Cardiac septum (tissue), 1 donor: ENCODE data around the gene RPS16. TPM values are rescaled to one million over a fixed set of nuclear protein-coding genes. Genes with fewer than 3 reads are reported as not detected.
A peak's percentile ranks its signal among the peaks of the same experiment; 100 is the strongest.
"Not testable (repeated sequence)": the region's sequence is repeated elsewhere in the genome, so short reads cannot be mapped to it uniquely, and the experiment has no call there.

Experiments used
- DNase-seq: peaks from one replicate; pipeline ENCODE4 v3.0.0-alpha.2; 2020; ENCODE audit warnings: low spot score
- intact Hi-C: fragments of 100-400 bp; cut with DNase I; formaldehyde crosslinking; loops from one replicate; pipeline ENCODE4 v1.14.0; 2022
- long read RNA-seq: library from polyadenylated mRNA; unstranded; transcript quantifications from one replicate; pipeline ENCODE4 v2.0.0, GENCODE V29; 2021
- total RNA-seq: library from RNA; stranded (reverse); fragmentation: NEBNext Ultra II Directional; extraction: Animal tissue kit (Norgen Biotek cat#: 25700); gene quantifications from one replicate; pipeline ENCODE4 v1.2.1, GENCODE V29; 2021
- donor health status: DM: no; HTN: no; CAD: no.

RPS16 gene
- 1,084 TPM for total RNA-seq
- long read RNA-seq, transcript RPS16-201 (5 exons, 560 nt): major isoform, 166 of 341 reads
- long read RNA-seq, partial matches to known transcripts: 169 of 341 reads
- long read RNA-seq, other reads (novel, unspliced or antisense): 0 of 341 reads

- intact Hi-C loops: no loop called here
These were observed at the start of gene RPS16 for GRCh38 chr19:39435499-39436349. RPS16 (minus strand) TSS chr19:39435949; CDS start chr19:39435895, 54 bp downstream.

DNA sequence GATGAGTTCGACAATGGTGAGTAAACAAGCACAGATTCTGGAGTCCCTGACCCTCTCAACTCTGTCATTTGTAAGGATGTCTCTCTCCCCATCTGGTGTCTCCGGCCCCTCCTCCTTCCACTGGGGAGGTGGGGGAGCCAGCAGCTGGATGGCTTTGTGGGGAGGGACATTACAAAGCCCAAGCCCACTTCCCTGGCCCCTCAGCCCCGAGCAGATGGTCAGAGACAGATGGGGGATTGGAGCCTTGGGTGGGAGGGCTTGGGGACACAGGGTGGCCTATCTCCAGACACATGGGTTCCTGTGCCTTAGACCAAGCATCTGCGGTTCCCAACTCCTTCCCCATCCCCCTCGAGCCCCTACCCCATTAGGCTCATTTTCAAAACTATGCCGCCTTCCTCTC, 47.4 kb upstream of the RPS16 start:
- intact Hi-C loops: loop anchor here (5.0 kb wide), 1 partner anchor 36 kb away; the partner anchor contains the start of gene SUPT5H

More at GRCh38 chr19:39435499-39436349, at the start of gene RPS16:
- DNase-seq: peak; percentile 100

DNA sequence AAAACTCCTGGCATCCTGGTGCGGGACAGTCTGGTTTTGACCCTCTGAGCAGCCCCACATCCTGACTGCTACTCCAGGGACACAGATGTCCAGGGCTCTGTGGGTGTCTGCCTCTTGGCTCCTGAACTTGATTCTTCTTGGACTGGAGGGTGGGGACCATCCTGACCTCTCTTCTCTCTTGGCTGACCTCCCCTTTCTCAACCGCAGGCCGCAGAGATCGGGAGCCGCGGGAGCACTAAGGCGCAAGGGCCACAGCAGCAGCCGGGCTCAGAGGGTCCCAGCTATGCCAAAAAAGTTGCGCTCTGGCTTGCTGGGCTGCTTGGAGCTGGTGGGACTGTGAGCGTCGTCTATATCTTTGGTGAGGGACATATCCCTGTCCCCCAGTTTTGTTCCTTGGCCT, 45.9 kb upstream of the RPS16 start:
- intact Hi-C loops: loop anchor here (2.0 to 5.0 kb wide), 2 partner anchors 34 to 59 kb away; partner anchors contain the start of genes EID2 and SUPT5H
- no peak for DNase-seq

More for the DNA sequence above, 47.4 kb upstream of the RPS16 start:
- no peak for DNase-seq

- intact Hi-C loops: loop anchor here (2.0 to 5.0 kb wide), 2 partner anchors 34 to 60 kb away; partner anchors contain the start of genes EID2 and SUPT5H
- DNase-seq: no peak
These were observed 45.4 kb upstream of the RPS16 start for GRCh38 chr19:39481229-39481545.

- intact Hi-C loops: loop anchor here (2.0 to 5.0 kb wide), 2 partner anchors 33 to 60 kb away; partner anchors contain the start of genes EID2 and SUPT5H
- peak; percentile 98 for DNase-seq
These were observed 44.8 kb upstream of the RPS16 start, which contains the start of gene TIMM50 for GRCh38 chr19:39480337-39481228. TIMM50 (plus strand) TSS chr19:39480838; CDS start chr19:39480854, 16 bp downstream.

GRCh38 chr19:39479916-39480315, 44.2 kb upstream of the RPS16 start:
- DNase-seq: no peak
- intact Hi-C loops: loop anchor here (2.0 to 5.0 kb wide), 2 partner anchors 33 to 61 kb away; partner anchors contain the start of genes EID2 and SUPT5H

DNA sequence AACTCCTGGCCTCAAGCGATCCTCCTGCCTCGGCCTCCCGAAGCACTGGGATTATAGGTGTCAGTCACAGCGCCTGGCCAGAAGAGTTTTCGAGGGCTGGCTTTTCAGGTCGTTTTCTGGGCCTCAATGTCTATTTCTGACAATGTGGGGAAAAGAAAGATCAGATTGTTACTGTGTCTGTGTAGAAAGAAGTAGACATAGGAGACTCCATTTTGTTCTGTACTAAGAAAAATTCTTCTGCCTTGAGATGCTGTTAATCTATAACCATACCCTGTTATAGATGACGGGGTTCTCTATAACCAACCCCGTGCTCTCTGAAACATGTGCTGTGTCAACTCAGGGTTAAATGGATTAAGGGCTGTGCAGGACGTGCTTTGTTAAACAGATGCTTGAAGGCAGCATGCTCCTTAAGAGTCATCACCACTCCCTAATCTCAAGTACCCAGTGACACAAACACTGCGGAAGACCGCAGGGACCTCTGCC, 43.6 kb upstream of the RPS16 start:
- intact Hi-C loops, DNase-seq: not testable (repeated sequence)

DNA sequence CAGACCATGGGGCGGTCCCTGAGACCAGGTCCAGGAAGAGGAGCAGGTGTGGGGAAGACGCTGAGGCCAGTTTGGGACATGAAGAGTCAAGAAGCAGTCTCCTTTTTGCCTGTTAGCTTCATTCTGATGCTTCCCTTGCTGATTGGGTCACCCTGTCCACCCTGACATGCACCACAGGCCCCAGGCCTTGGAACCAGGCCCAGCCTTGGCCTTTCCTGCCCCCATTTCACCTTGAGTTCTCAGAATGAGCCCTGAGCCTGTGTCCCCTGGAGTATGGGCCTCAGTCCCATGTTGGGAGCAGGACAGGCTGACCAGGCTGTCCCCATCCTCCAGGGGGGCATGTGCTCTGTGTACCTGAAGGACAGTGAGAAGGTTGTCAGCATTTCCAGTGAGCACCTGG, 40.0 kb upstream of the RPS16 start:
- intact Hi-C loops: loop anchor here (2.0 kb wide), 1 partner anchor 57 kb away; the partner anchor contains the start of gene EID2B
- no peak for DNase-seq

- no peak for DNase-seq
- intact Hi-C loops: loop anchor here (2.0 kb wide), 1 partner anchor 59 kb away; the partner anchor contains the start of gene EID2B
These were observed 38.4 kb upstream of the RPS16 start for GRCh38 chr19:39474139-39474620.

GRCh38 chr19:39473443-39473960, 37.8 kb upstream of the RPS16 start:
- no peak for DNase-seq
- intact Hi-C loops: no loop called here

DNA sequence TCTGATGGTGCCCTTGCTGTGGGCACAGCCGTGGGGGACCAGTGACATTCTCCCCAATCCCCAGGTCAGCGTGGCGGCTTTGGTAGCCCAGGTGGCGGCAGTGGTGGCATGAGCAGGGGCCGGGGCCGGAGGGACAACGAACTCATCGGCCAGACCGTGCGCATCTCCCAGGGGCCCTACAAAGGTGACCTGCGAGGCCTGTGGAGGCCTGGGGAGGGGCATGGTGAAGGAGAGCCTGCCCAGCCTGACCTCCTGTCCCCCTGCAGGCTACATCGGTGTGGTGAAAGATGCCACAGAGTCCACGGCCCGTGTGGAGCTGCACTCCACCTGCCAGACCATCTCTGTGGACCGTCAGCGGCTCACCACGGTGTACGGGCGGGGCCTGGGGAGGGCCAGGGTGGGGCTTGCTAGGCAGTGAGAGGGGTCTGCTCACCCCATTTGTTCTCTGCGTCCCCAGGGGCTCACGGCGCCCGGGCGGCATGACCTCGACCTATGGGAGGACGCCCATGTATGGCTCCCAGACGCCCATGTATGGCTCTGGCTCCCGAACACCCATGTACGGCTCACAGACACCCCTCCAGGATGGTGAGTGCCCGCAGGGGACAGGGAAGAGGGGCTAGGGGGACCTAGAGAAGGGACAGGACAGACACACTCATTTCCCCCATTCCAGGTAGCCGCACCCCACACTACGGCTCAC, 37.1 kb upstream of the RPS16 start:
- intact Hi-C loops: no loop called here
- no peak for DNase-seq

DNA sequence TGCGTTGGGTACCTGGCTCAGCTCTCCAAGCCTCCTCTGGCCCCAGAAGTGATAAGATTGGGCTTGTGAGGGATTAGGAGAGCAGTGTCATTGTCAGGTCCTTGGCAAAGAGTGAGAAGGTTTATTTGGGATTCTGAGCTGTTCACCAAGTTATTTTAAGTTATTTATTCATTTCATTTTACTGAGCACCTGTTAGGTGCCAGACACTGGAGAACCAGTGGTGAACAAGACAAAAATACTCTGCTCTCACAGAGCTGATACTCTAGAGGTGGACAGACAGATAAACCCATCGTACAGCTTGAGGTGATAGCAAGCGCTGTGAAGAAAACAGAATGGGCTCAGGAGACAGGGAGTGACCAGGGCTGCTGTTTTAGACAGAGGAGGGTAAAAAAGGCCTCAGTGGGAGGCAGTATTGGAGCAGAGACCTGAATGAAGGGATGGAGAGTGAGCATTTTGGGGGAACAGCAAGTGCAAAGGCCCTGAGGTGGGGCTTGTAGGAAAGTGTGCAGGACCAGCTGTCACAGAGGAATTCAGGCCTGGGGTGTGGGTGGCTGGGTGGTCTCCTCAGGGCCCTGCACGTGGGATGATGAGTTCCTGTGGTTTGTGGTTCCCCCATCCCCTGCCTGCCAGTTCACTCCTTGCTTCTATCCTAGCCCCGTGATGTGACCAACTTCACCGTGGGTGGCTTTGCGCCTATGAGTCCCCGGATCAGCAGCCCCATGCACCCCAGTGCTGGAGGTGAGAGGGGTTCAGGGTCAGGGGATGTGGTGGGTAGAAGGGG, 36.2 kb upstream of the RPS16 start:
- intact Hi-C loops: no loop called here
- no peak for DNase-seq

GRCh38 chr19:39470724-39471339, 35.1 kb upstream of the RPS16 start:
- DNase-seq: no peak
- intact Hi-C loops: no loop called here

DNA sequence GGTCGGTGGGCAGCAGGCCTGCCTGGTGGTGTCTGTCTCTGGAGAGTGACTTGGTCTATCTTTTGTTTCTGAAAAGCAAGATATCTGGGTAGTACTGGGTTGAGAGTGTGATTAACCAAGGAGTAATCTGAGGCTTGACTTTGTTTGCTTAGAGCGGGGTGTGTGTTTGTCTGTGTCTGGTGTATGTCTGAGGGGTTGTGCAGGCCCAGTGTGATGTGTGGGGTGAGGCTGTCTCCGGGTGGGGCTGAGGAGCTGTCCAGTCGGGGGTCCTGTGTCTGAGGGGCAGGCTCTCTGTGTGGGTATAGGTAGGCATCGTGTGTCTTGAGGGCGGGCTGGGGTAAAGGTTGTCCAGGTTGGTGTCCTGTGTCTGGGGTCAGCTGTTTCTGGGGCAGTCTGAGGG, 33.8 kb upstream of the RPS16 start:
- intact Hi-C loops: no loop called here
- no peak for DNase-seq

DNA sequence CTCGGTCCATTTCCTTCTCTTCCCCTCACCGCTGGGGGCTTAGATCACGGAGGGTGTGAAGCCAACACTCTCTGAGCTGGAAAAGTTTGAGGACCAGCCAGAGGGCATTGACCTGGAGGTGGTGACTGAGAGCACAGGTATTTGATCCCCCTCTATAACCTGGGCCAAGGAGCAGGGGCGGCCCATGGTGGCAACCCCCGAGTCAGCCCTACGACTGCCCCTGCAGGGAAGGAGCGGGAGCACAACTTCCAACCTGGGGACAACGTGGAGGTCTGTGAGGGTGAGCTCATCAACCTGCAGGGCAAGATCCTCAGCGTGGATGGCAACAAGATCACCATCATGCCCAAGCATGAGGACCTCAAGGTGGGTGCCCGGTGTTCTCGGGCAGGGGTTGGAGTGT, 33.3 kb upstream of the RPS16 start:
- intact Hi-C loops: no loop called here
- no peak for DNase-seq

GRCh38 chr19:39467941-39468340, 32.2 kb upstream of the RPS16 start:
- intact Hi-C loops: no loop called here
- no peak for DNase-seq
